Uterus (tissue), 4 donors: Measurements from ENCODE around the gene TUBA1A. TPM values are rescaled to one million over a fixed set of nuclear protein-coding genes. Genes with fewer than 3 reads are reported as not detected.

ENCODE experiments used
- small RNA-seq: library from RNA; depleted of rRNA; stranded (forward); fragments of <200 nt; gene quantifications from one replicate; pipeline ENCODE3, GENCODE V24; 2016
- total RNA-seq, 4 donors: library from RNA; depleted of rRNA in 3 of 4; stranded (reverse); fragments of >200 nt in 3 of 4; gene quantifications; one replicate each; pipeline versions ENCODE4 v1.1.0 to v1.2.4, GENCODE V29; 2014 to 2023
- donor health status: DM: yes; HTN: yes; CAD: no.

Gene TUBA1A
- total RNA-seq, 4 donors from 2014 or later = 241 to 900 (median 352) TPM

Small RNA genes lying within 50 kb of the gene (small RNA-seq; reads per million reads assigned to genes)
- not detected for gene RF00017

Other genes starting within 250 kb of the TUBA1A start
- gene ARF3, start 231.6 kb downstream of the TUBA1A start, total RNA-seq = 100 to 1,000 TPM in 1 of 4 donors, 10 to 100 TPM in 2, 1 to 10 TPM in 1; 6.9 to 117 (median 29.7) TPM
- gene WNT10B, start 217.3 kb downstream of the TUBA1A start, total RNA-seq = under 1 TPM in 1 of 4 donors, not detected in 3; 0.35 TPM
- not detected for gene WNT1, start 210.8 kb downstream of the TUBA1A start, total RNA-seq
- under 1 TPM in 1 of 4 donors, not detected in 3; 0.18 TPM for gene DDN, start 189.7 kb downstream of the TUBA1A start, total RNA-seq
- 10 to 100 TPM; 34.7 to 46.6 (median 39.6) TPM for gene PRKAG1, start 170.3 kb downstream of the TUBA1A start, total RNA-seq
- 100 to 1,000 TPM in 1 of 4 donors, 10 to 100 TPM in 3; 22.3 to 138 (median 38.2) TPM for gene KMT2D, start 128.3 kb downstream of the TUBA1A start, total RNA-seq
- gene RHEBL1, start 119.1 kb downstream of the TUBA1A start, total RNA-seq = under 1 TPM in 1 of 4 donors, not detected in 3; 0.37 TPM
- gene DHH, start 94.3 kb downstream of the TUBA1A start, total RNA-seq = 1 to 10 TPM in 2 of 4 donors, under 1 TPM in 1, not detected in 1; 0.26 to 1.7 (median 1.5) TPM
- 100 to 1,000 TPM in 1 of 4 donors, 10 to 100 TPM in 3; 22.1 to 114 (median 43.2) TPM for gene LMBR1L, start 78.2 kb downstream of the TUBA1A start, total RNA-seq
- 100 to 1,000 TPM; 374 to 912 (median 498) TPM for gene TUBA1B, start 57.7 kb downstream of the TUBA1A start, total RNA-seq
- gene TUBA1C, start 76.0 kb upstream of the TUBA1A start, total RNA-seq = 10 to 100 TPM; 30.7 to 90.0 (median 74.6) TPM
- 1 to 10 TPM in 2 of 4 donors, not detected in 2; 4.7 to 5.6 TPM for gene PRPH, start 106.1 kb upstream of the TUBA1A start, total RNA-seq
- 10 to 100 TPM in 1 of 4 donors, 1 to 10 TPM in 1, not detected in 2; 1.8 to 10.2 TPM for gene TROAP, start 134.2 kb upstream of the TUBA1A start, total RNA-seq
- 1 to 10 TPM in 1 of 4 donors, not detected in 3; 1.7 TPM for gene C1QL4, start 148.1 kb upstream of the TUBA1A start, total RNA-seq
- gene DNAJC22, start 157.8 kb upstream of the TUBA1A start, total RNA-seq = 1 to 10 TPM in 1 of 4 donors, not detected in 3; 4.5 TPM
- gene SPATS2, start 178.4 kb upstream of the TUBA1A start, total RNA-seq = 10 to 100 TPM in 2 of 4 donors, 1 to 10 TPM in 2; 3.3 to 46.0 (median 16.0) TPM